HEK293T (cell line): ENCODE data around the gene PTPRG.

Experiments used
- ARNT ChIP-seq: fragments of 450-650 bp; IDR thresholded peaks from 2 replicates; pipeline ENCODE4 v1.6.1; 2017; ENCODE audit warnings: mild to moderate bottlenecking
- ELF4 ChIP-seq: fragments of 450-650 bp; IDR thresholded peaks from 2 replicates; pipeline ENCODE4 v1.6.1; 2017; ENCODE audit warnings: antibody characterized with exemption
- HDGF ChIP-seq: fragments of 450-650 bp; IDR thresholded peaks from 2 replicates; pipeline ENCODE4 v1.6.1; 2017; ENCODE audit warnings: antibody characterized with exemption, borderline replicate concordance
- ZNF384 ChIP-seq: fragments of 450-650 bp; IDR thresholded peaks from 2 replicates; pipeline ENCODE4 v1.6.1; 2016

- TF ChIP-seq ELF4 (no peak), HDGF (no peak), ARNT (no peak), ZNF384 (no peak)
Measured at GRCh38 chr3:61776390-61776789, 215.0 kb downstream of the PTPRG start.
